GM06990 (cell line): ENCODE data around the gene CACNG6.

Source experiments
- DNase-seq: peaks from one replicate; pipeline ENCODE4 v3.0.0-alpha.2; 2011; ENCODE audit not compliant: insufficient read length; ENCODE audit errors: extremely low read depth
- H3K27me3 ChIP-seq: replicated peaks from 2 replicates; pipeline ENCODE4 v1.6.0; 2011; ENCODE audit warnings: low read length; ENCODE audit not compliant: control insufficient read depth, insufficient read depth
- H3K36me3 ChIP-seq: 2 replicates; pipeline ENCODE4 v1.5.1; 2011; ENCODE audit warnings: low read length; ENCODE audit not compliant: control insufficient read depth, insufficient read depth
- H3K4me3 ChIP-seq: replicated peaks from 2 replicates; pipeline ENCODE4 v1.5.1; 2011; ENCODE audit warnings: low read depth, mild to moderate bottlenecking, control low read depth, low read length
- TF ChIP-seq, protein P1 (sequence below): IDR thresholded peaks from 2 replicates; pipeline ENCODE4 v1.5.1; 2011; ENCODE audit warnings: low read length, control low read depth, mild to moderate bottlenecking, inconsistent platforms; ENCODE audit not compliant: insufficient read depth, poor library complexity, severe bottlenecking

Gene CACNG6

DNA sequence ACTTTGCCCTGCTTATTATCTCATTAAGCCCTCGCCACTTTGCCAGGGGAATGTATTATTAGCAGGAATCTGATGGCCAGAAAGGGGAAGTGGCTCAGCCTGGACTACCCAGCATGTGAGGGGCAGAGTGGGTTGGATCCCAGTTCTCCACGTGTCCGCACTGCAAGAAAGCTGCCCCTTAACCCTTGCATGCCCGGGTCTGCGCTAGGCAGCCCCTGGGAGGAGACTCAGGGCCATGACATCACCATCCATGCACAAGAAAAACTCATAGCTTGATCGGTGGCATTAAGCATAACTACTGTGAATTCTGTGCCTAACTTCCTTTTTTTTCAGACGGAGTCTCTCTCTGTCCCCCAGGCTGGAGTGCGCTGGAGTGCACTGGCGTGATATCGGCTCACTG is 19.8 kb upstream of the CACNG6 start:
- TF ChIP-seq, protein P1, sequence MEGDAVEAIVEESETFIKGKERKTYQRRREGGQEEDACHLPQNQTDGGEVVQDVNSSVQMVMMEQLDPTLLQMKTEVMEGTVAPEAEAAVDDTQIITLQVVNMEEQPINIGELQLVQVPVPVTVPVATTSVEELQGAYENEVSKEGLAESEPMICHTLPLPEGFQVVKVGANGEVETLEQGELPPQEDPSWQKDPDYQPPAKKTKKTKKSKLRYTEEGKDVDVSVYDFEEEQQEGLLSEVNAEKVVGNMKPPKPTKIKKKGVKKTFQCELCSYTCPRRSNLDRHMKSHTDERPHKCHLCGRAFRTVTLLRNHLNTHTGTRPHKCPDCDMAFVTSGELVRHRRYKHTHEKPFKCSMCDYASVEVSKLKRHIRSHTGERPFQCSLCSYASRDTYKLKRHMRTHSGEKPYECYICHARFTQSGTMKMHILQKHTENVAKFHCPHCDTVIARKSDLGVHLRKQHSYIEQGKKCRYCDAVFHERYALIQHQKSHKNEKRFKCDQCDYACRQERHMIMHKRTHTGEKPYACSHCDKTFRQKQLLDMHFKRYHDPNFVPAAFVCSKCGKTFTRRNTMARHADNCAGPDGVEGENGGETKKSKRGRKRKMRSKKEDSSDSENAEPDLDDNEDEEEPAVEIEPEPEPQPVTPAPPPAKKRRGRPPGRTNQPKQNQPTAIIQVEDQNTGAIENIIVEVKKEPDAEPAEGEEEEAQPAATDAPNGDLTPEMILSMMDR = no peak
- Histone ChIP-seq H3K4me3 (no peak overlapping the region), H3K27me3 (no peaks in the 10 kb centered on the region), H3K36me3 (no peaks in the 10 kb centered on the region)
- no peak for DNase-seq

DNA sequence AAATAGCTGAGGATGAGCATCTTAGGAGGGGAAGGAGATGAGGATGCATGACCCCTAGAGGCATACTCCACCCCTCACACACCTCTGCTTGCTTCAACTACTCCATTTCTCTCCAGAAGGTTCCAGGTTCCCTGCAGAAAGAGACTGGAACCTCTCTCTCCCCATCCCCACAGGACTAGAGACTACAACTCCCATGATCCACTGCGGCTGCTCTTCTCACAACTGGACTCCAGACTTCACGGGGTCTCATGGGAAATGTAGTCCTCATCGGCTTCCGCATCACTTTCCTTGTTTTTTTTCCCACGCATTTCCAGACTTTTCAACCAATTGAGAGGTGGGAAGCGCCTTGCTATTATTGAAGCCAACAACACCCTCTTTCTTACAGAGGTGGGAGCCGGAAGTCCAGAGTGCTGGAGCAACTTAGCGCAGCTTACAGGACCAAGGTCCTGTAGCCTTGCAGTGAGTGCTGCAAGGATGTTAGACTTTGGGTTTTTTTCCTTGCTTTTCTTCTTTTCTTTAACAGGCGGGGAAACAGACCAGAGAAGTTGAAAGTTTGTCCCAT is 13.9 kb upstream of the CACNG6 start:
- H3K4me3 ChIP-seq = no peak overlapping the region

DNA sequence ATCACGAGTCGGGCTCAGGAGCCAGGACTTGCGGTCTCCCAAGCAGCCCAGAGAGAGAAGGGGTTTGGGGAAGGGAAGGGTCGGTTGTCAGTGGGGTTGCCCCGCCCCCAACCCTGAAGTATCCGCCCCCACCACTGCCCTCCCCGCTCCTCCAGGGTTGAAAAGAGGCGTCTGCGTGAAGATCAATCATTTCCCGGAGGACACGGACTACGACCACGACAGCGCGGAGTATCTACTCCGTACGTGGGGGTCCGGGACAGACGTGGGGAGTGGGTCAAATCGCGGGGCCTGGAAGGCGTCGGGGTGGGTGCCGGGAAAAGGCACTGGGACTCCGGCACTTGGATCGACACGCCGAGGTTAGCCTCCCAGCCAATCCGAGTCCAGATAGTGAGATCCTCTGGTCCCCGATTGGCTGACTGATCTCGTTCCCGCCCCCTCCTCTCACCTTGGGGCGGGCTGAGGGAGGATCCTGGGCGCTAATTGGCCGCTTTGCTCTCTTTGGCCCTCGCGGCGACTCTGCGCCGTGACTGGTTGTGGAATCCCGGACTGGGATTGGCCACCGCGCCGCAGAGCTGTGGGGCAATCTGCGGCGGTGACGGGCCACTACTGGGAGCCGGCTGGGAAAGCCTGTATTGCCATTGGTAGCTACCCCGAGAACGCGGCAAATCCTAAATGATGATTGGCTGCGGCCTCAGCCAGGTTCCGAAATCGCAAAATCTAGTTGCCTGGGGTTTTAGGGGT is 13.3 kb upstream of the CACNG6 start:
- TF ChIP-seq, protein P1 = no peak
- Histone ChIP-seq H3K36me3 (no peaks in the 10 kb centered on the region), H3K27me3 (no peaks in the 10 kb centered on the region; the same call in 1 of the 2 replicates), H3K4me3 (no peak overlapping the region)
- no peak for DNase-seq

More for the DNA sequence above, 13.9 kb upstream of the CACNG6 start:
- TF ChIP-seq, protein P1 = no peak
- DNase-seq = no peak
- Histone ChIP-seq H3K36me3 (no peaks in the 10 kb centered on the region), H3K27me3 (no peaks in the 10 kb centered on the region; the same call in 1 of the 2 replicates)

DNA sequence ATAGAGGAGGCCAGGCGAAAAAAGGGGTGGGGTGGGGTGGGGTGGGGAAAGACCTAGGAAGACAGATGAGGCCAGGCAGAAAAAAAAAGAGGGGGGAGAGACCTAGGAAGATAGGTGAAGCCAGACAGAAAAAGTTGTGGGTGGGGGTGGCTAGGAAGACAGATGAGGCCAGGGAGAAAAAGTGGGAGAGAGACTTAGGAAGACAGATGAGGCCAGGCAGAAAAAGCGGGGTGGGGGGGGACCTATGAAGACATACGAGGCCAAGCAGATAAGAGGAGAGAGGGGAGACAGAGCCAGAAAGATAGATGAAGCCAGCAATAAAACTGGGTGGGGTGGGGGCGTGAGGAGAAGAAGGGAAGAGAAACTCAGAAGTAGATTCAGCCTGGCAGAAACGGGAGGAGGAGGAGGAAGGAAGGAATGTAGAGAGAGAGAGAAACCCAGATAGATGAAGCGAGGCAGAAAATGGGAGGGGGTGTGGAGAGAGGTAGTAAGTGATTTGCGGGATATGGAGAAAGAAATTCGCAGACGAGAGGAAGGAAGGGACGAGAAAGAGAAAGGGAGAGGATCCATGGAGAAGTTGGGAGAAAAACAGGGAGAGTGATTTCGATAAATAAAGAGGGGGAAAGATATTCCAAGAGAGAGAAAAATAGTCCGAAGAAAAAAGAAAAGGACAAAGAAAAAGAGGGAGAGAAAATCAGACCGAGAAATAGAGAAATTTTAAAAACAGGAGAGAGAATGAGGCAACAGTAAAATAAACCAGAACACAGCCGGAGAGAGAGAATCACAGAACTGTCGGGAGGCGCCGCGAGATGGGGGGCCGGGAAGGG is 12.2 kb upstream of the CACNG6 start:
- no peaks in the 10 kb centered on the region; the same call in 1 of the 2 replicates for H3K27me3 ChIP-seq
- no peak for DNase-seq
- no peaks in the 10 kb centered on the region for H3K36me3 ChIP-seq
- H3K4me3 ChIP-seq = no peak overlapping the region
- TF ChIP-seq, protein P1 = no peak

DNA sequence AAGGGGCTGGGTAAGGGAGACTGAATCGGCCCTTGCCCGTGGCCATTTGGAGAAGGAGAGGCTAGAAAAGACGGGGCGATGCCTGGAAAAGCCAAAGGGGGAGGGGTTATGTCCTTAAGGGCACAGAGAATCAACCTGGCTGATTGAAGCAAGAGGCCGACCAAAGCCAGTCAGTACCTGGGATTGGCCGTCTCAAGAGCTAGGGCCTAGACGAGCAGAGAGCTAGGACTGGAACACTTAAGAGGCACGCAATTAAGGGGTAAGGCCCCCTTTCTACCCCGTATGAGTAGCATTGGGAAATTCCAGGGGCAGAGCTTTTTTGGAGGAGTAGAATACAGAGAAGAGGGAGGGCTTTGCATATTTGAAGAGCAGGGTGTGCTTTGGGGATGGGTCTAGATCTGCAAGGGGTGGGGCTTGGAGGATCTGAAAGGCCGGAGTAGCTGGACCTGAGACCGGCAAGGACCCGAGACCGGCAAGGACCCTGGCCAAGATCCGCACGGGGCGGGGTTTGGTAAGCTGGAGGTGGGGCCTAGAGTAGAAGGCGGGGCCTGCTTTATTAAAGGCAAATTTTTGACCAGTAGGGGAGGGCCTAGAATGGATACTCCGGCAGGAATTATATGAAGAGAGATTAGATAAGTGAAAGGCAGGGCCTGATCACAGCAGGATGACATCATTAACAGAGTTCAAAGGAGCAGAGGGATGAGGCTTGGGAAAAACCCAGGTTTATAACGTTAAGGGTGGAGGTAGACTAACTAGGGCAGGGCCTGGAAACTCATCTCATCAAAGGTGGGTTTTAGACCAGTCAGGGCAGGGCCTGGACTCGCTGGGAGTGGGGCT is 10.7 kb upstream of the CACNG6 start:
- Histone ChIP-seq H3K27me3 (no peaks in the 10 kb centered on the region; the same call in 1 of the 2 replicates), H3K36me3 (no peaks in the 10 kb centered on the region), H3K4me3 (no peak overlapping the region)
- TF ChIP-seq, protein P1 = no peak
- no peak for DNase-seq
